K562 (cell line): ENCODE measurements around the gene GPR3. TPM values are rescaled to one million over a fixed set of nuclear protein-coding genes. Genes with fewer than 3 reads are reported as not detected.

Experiments used
- ATF7 ChIP-seq: fragments of 450-650 bp; IDR thresholded peaks from 2 replicates; pipeline ENCODE4 v1.7.1; 2014; ENCODE audit warnings: mild to moderate bottlenecking, moderate library complexity
- BRD9 ChIP-seq: fragments of 450-650 bp; IDR thresholded peaks from 2 replicates; pipeline ENCODE4 v1.6.1; 2018; ENCODE audit warnings: low read depth; ENCODE audit not compliant: partially characterized antibody
- CREM ChIP-seq: IDR thresholded peaks from 2 replicates; pipeline ENCODE4 v1.6.1; 2014; ENCODE audit warnings: antibody characterized with exemption, low read depth
- CTBP1 ChIP-seq: fragments of 450-650 bp; IDR thresholded peaks from 2 replicates; pipeline ENCODE4 v1.6.1; 2016; ENCODE audit warnings: borderline replicate concordance
- DPF2 ChIP-seq: fragments of 450-650 bp; IDR thresholded peaks from 2 replicates; pipeline ENCODE4 v1.6.1; 2016
- HIVEP1 ChIP-seq: fragments of 250-450 bp; sonication (Bioruptor Pico); IDR thresholded peaks from 2 replicates; pipeline ENCODE4 v1.4.0; 2020; ENCODE audit warnings: mild to moderate bottlenecking
- KLF1 ChIP-seq: fragments of 450-650 bp; IDR thresholded peaks from 2 replicates; pipeline ENCODE4 v1.6.1; 2016; ENCODE audit warnings: missing genetic modification characterization, missing compliant biosample characterization
- MCM7 ChIP-seq, 2 experiments: fragments of 450-650 bp; IDR thresholded peaks; 2 replicates each; pipeline ENCODE4 v1.6.1; 2016 to 2018
- NFRKB ChIP-seq: fragments of 450-650 bp; IDR thresholded peaks from 2 replicates; pipeline ENCODE4 v1.6.1; 2016; ENCODE audit warnings: low read depth
- NRF1 ChIP-seq, 2 experiments: fragments of 450-650 bp; IDR thresholded peaks in 1 of 2; conservative IDR thresholded peaks in 1 of 2; 2 replicates each; pipeline ENCODE4 v1.6.1; 2014; ENCODE audit warnings: mild to moderate bottlenecking in 2 of 2
- SIN3A ChIP-seq, 2 experiments: fragments of 150-350 bp in 1 of 2; IDR thresholded peaks; 2 replicates each; pipeline ENCODE4 v1.6.1; 2011 to 2016; ENCODE audit warnings: borderline replicate concordance in 2 of 2, low read depth in 2 of 2, low read length in 2 of 2, mild to moderate bottlenecking in 2 of 2, moderate library complexity in 2 of 2; ENCODE audit not compliant: control insufficient read depth in 1 of 2
- SMARCA5 ChIP-seq: fragments of 450-650 bp; IDR thresholded peaks from 2 replicates; pipeline ENCODE4 v1.6.1; 2016
- SMARCB1 ChIP-seq: IDR thresholded peaks from 2 replicates; pipeline ENCODE4 v1.6.1; 2011; ENCODE audit warnings: improper control_type of control experiment, low read depth; ENCODE audit not compliant: insufficient read length
- STAT5B ChIP-seq: fragments of 250-450 bp; sonication (Bioruptor Pico); IDR thresholded peaks from 2 replicates; pipeline ENCODE4 v1.8.0; 2021; ENCODE audit warnings: mild to moderate bottlenecking, inconsistent platforms
- TCFL5 ChIP-seq: fragments of 250-450 bp; sonication (Bioruptor Pico); conservative IDR thresholded peaks from 2 replicates; pipeline ENCODE4 v1.6.1; 2021; ENCODE audit warnings: mild to moderate bottlenecking, moderate library complexity, matching md5 sums
- ZEB2 ChIP-seq: fragments of 450-650 bp; IDR thresholded peaks from 2 replicates; pipeline ENCODE4 v1.6.1; 2016
- ZNF175 ChIP-seq: fragments of 200-800 bp; sonication (Bioruptor generic); IDR thresholded peaks from 2 replicates; pipeline ENCODE4 v1.6.1; 2016; ENCODE audit warnings: low read depth, mild to moderate bottlenecking, missing genetic modification characterization, missing compliant biosample characterization
- polyA plus RNA-seq, 8 experiments: library from polyadenylated mRNA; depleted of rRNA in 4 of 8; stranded (reverse) in 5 of 8; unstranded in 3 of 8; fragments of >200 nt; fragmentation: Nextera tagmentation in 2 of 8; fragmentation: Illumina TruSeq in 1 of 8; extraction: Ambion mirVana in 2 of 8; extraction: Trizol in 1 of 8; gene quantifications; 2 replicates each; pipeline versions ENCODE4 v1.2.1 to v1.2.3, GENCODE V29; 2011 to 2014; ENCODE audit warnings: inconsistent platforms in 1 of 8, missing spikeins in 1 of 8
- total RNA-seq, 7 experiments: library from RNA; depleted of rRNA in 6 of 7; stranded (reverse); fragments of >200 nt in 6 of 7; fragmentation: Illumina TruSeq in 2 of 7; extraction: Trizol in 2 of 7; gene quantifications; 2 replicates each; pipeline versions ENCODE4 v1.2.1 to v1.2.3, GENCODE V29; 2011 to 2021; ENCODE audit warnings: low replicate concordance in 1 of 7
- TF ChIP-seq, protein P1 (sequence below): sonication (generic); formaldehyde crosslinking; IDR thresholded peaks from 2 replicates; pipeline ENCODE4 v1.8.1; 2023; ENCODE audit warnings: mild to moderate bottlenecking, missing genetic modification reagents
- TF ChIP-seq, protein P2 (sequence below): conservative IDR thresholded peaks from 2 replicates; pipeline ENCODE4 v1.6.1; 2011; ENCODE audit warnings: low read depth, mild to moderate bottlenecking, low read length; ENCODE audit not compliant: control insufficient read depth
- TF ChIP-seq, protein P3 (sequence below): fragments of 200-800 bp; sonication (Bioruptor generic); IDR thresholded peaks from 2 replicates; pipeline ENCODE4 v1.6.1; 2017; ENCODE audit warnings: missing genetic modification characterization, missing compliant biosample characterization
- TF ChIP-seq, protein P4 (sequence below), 2 experiments: fragments of 450-650 bp in 1 of 2; IDR thresholded peaks; 2 replicates each; pipeline ENCODE4 v1.6.1; 2011 to 2017; ENCODE audit warnings: low read depth in 2 of 2, antibody characterized with exemption in 1 of 2, borderline replicate concordance in 1 of 2, low read length in 1 of 2, mild to moderate bottlenecking in 1 of 2, mixed read lengths in 1 of 2; ENCODE audit not compliant: control insufficient read depth in 1 of 2

The GPR3 gene
- total and polyA plus RNA-seq, 9 of the 15 experiments (the other 6 are each of a cell fraction or from before 2014, with no cell fraction given) = 0.24 to 11.5 (median 3.7) TPM

DNA sequence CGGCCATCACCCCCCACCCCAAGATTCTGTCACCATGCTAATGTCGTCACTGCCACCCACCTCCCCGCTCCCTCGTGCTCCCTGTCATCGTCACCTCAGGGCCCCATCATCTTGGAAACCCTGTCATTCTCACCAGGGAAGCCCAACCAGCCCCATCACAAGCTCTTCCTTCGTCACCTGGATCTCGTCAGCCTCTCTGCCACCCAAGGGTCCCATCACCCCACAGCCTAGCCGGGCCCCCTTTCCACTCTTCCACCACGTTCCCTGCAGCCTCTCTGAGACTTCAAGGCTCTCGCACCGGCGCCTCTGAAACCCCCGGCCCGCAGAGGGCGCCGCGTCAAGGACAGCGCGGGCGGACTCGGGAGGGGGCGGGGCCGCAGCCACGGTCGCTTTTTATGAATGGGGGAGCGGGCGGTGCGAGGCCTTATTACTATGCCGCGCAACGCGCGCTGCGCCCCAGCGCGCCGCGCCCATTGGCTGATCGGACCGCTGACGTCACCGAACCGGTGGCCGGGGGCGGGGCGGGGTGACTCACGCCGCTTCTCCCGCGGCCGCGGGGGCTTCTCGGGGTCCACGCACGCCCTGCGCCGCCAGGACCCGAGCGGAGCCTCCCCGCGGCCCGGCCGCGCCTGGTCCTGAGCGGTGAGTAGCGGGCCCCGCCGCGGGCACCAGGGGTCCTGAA lies at the start of gene GPR3 (continued):
- TF ChIP-seq ZNF175 (CRISPR knock-in tag) (no peak), KLF1 (tag) (no peak), ATF7 (peak; percentile 99), CREM (peak; percentile 92), TCFL5 (CRISPR knock-in tag) (no peak), ZEB2 (no peak), DPF2 (no peak), SIN3A (IDR thresholded peaks at IDR 0.05; ENCODE audit: borderline replicate concordance in 2 of 2, control insufficient read depth in 1 of 2, low read depth in 2 of 2, low read length in 2 of 2) (peak in 1 of 2 experiments; percentile 49; a peak in 1 of 4 replicates), CTBP1 (peak; percentile 87), SMARCA5 (peak; percentile 73; the same call in 1 of the 2 replicates), SMARCB1 (no peak), NFRKB (peak; percentile 52; the same call in 1 of the 2 replicates), BRD9 (peak; percentile 76), STAT5B (CRISPR knock-in tag) (no peak), NRF1 (conservative IDR thresholded peaks at IDR 0.05 in 1 of 2, IDR thresholded peaks at IDR 0.05 in 1 of 2) (peak; percentile 90 to 91), MCM7 (IDR thresholded peaks at IDR 0.05) (no peak), HIVEP1 (CRISPR knock-in tag) (no peak)
- TF ChIP-seq, protein P1, sequence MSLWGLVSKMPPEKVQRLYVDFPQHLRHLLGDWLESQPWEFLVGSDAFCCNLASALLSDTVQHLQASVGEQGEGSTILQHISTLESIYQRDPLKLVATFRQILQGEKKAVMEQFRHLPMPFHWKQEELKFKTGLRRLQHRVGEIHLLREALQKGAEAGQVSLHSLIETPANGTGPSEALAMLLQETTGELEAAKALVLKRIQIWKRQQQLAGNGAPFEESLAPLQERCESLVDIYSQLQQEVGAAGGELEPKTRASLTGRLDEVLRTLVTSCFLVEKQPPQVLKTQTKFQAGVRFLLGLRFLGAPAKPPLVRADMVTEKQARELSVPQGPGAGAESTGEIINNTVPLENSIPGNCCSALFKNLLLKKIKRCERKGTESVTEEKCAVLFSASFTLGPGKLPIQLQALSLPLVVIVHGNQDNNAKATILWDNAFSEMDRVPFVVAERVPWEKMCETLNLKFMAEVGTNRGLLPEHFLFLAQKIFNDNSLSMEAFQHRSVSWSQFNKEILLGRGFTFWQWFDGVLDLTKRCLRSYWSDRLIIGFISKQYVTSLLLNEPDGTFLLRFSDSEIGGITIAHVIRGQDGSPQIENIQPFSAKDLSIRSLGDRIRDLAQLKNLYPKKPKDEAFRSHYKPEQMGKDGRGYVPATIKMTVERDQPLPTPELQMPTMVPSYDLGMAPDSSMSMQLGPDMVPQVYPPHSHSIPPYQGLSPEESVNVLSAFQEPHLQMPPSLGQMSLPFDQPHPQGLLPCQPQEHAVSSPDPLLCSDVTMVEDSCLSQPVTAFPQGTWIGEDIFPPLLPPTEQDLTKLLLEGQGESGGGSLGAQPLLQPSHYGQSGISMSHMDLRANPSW = no peak
- TF ChIP-seq, protein P2, sequence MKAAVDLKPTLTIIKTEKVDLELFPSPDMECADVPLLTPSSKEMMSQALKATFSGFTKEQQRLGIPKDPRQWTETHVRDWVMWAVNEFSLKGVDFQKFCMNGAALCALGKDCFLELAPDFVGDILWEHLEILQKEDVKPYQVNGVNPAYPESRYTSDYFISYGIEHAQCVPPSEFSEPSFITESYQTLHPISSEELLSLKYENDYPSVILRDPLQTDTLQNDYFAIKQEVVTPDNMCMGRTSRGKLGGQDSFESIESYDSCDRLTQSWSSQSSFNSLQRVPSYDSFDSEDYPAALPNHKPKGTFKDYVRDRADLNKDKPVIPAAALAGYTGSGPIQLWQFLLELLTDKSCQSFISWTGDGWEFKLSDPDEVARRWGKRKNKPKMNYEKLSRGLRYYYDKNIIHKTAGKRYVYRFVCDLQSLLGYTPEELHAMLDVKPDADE = no peak
- TF ChIP-seq, protein P3, sequence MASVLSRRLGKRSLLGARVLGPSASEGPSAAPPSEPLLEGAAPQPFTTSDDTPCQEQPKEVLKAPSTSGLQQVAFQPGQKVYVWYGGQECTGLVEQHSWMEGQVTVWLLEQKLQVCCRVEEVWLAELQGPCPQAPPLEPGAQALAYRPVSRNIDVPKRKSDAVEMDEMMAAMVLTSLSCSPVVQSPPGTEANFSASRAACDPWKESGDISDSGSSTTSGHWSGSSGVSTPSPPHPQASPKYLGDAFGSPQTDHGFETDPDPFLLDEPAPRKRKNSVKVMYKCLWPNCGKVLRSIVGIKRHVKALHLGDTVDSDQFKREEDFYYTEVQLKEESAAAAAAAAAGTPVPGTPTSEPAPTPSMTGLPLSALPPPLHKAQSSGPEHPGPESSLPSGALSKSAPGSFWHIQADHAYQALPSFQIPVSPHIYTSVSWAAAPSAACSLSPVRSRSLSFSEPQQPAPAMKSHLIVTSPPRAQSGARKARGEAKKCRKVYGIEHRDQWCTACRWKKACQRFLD = no peak
- TF ChIP-seq, protein P4, sequence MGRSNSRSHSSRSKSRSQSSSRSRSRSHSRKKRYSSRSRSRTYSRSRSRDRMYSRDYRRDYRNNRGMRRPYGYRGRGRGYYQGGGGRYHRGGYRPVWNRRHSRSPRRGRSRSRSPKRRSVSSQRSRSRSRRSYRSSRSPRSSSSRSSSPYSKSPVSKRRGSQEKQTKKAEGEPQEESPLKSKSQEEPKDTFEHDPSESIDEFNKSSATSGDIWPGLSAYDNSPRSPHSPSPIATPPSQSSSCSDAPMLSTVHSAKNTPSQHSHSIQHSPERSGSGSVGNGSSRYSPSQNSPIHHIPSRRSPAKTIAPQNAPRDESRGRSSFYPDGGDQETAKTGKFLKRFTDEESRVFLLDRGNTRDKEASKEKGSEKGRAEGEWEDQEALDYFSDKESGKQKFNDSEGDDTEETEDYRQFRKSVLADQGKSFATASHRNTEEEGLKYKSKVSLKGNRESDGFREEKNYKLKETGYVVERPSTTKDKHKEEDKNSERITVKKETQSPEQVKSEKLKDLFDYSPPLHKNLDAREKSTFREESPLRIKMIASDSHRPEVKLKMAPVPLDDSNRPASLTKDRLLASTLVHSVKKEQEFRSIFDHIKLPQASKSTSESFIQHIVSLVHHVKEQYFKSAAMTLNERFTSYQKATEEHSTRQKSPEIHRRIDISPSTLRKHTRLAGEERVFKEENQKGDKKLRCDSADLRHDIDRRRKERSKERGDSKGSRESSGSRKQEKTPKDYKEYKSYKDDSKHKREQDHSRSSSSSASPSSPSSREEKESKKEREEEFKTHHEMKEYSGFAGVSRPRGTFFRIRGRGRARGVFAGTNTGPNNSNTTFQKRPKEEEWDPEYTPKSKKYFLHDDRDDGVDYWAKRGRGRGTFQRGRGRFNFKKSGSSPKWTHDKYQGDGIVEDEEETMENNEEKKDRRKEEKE (IDR thresholded peaks at IDR 0.05; ENCODE audit: borderline replicate concordance in 1 of 2, control insufficient read depth in 1 of 2, low read depth in 2 of 2, low read length in 1 of 2) = no peak
